Heart right ventricle (tissue), 16 donors: ENCODE measurements around the gene ALS2. TPM values are rescaled to one million over a fixed set of nuclear protein-coding genes. Genes with fewer than 3 reads are reported as not detected.

ENCODE experiments used
- ATAC-seq, 8 donors: fragments of 200-7000 bp; cut with Tn5 transposase; one replicate each; pipeline ENCODE4 v1.9.1; 2020; ENCODE audit warnings: mild to moderate bottlenecking in 8 of 8, moderate library complexity in 8 of 8, moderate number of reproducible peaks in 1 of 8
- DNase-seq, 2 donors: peaks; one replicate each; pipeline ENCODE4 v3.0.0-alpha.2; 2020
- H3K27ac ChIP-seq, 10 donors: fragments of 200-600 bp; sonication (generic) in 2 of 10; one replicate each; pipeline versions ENCODE4 v1.5.0 to v1.8.0; 2020 to 2022; ENCODE audit warnings: mild to moderate bottlenecking in 3 of 10
- H3K27me3 ChIP-seq, 7 donors: fragments of 200-600 bp; one replicate each; pipeline ENCODE4 v1.8.0; 2021 to 2022; ENCODE audit warnings: mild to moderate bottlenecking in 2 of 7
- H3K36me3 ChIP-seq, 9 donors: fragments of 200-600 bp; sonication (generic) in 1 of 9; one replicate each; pipeline versions ENCODE4 v1.5.0 to v1.8.0; 2020 to 2022; ENCODE audit warnings: mild to moderate bottlenecking in 2 of 9
- H3K4me1 ChIP-seq, 9 donors: fragments of 200-600 bp; sonication (generic) in 1 of 9; one replicate each; pipeline versions ENCODE4 v1.5.0 to v1.8.0; 2020 to 2022; ENCODE audit warnings: mild to moderate bottlenecking in 4 of 9
- H3K4me3 ChIP-seq, 10 donors: fragments of 200-600 bp; sonication (generic) in 2 of 10; one replicate each; pipeline versions ENCODE4 v1.5.0 to v1.8.0; 2020 to 2022; ENCODE audit warnings: mild to moderate bottlenecking in 7 of 10, moderate library complexity in 2 of 10
- H3K9me3 ChIP-seq, 11 donors: fragments of 200-600 bp in 10 of 11; sonication (generic) in 2 of 11; one replicate each; pipeline versions ENCODE4 v1.5.0 to v1.8.0; 2013 to 2022; ENCODE audit warnings: mild to moderate bottlenecking in 2 of 11, control low read depth in 1 of 11, moderate library complexity in 1 of 11
- WGBS, 2 donors: extraction: QIAGEN DNeasy Blood & Tissue Kit; methylation state at CpG; one replicate each; pipeline ENCODE4 v1.1.7; 2013; ENCODE audit warnings: inconsistent platforms in 1 of 2; 5-methylcytosine and 5-hydroxymethylcytosine counted together
- intact Hi-C, 10 donors: fragments of 100-400 bp; cut with DNase I; formaldehyde crosslinking; loops; one replicate each; pipeline versions ENCODE4 v1.11.1 to v1.14.2; 2022
- polyA plus RNA-seq, 2 donors: library from polyadenylated mRNA; stranded (reverse); fragments of 200-250 nt; gene quantifications; one replicate each; pipeline ENCODE4 v1.2.3, GENCODE V29; 2013
- total RNA-seq, 10 donors: library from RNA; stranded (reverse); fragmentation: NEBNext Ultra II Directional in 3 of 10; extraction: Animal tissue kit (Norgen Biotek cat#: 25700) in 3 of 10; gene quantifications; one replicate each; pipeline versions ENCODE4 v1.2.1 to v1.2.4, GENCODE V29; 2021 to 2023
- TF ChIP-seq, protein P1 (sequence below), 9 donors: fragments of 200-600 bp; sonication (generic) in 2 of 9; IDR thresholded peaks; one replicate each; pipeline versions ENCODE4 v1.5.0 to v1.8.0; 2021 to 2022; ENCODE audit warnings: antibody characterized with exemption in 9 of 9, mild to moderate bottlenecking in 5 of 9, moderate library complexity in 1 of 9
- donor health status: Arrhythmogenic right ventricular cardiomyopathy.
- donor health status: ischemic (EF 13 %, LVEDD 7.1; RV severe dilation, severe dysfunction).
- donor health status: healthy with polysubstance abuse.
- donor health status: DM: no; HTN: yes; CAD: no.
- donor health status: DM: no; HTN: no; CAD: no.
- donor health status: ischemic (EF 25% LVEDD 6.9; RV normal size, moderate dysfunction).
- donor health status: ischemic (EF 25% LVEDD 5.7; RV mildly dilated, moderate dysfunction).
- donor health status: healthy.
- donor health status: DM: yes; HTN: yes; CAD: no.
- donor health status: Ischemic cardiomyopathy.
- donor health status: ischemic (EF 35%, LVEDD 5.7; RV mildly dilated, moderate dysfunction).
- donor health status: nonischemic (EF 11% LVEDD 7.7; RV severe dilation, severe dysfunction).
- donor health status: DM: yes; HTN: yes; CAD: no.
- donor health status: PGD.
- donor health status: ischemic (EF 29% LVEDD 5.4; RV normal size, mild dysfunction).
- donor health status: nonischemic (EF 23%, LVEDD 6.1; RV moderate dilation, normal function).

Gene ALS2
- total and polyA plus RNA-seq, 12 donors: 7.8 to 49.3 (median 34.5) TPM

DNA sequence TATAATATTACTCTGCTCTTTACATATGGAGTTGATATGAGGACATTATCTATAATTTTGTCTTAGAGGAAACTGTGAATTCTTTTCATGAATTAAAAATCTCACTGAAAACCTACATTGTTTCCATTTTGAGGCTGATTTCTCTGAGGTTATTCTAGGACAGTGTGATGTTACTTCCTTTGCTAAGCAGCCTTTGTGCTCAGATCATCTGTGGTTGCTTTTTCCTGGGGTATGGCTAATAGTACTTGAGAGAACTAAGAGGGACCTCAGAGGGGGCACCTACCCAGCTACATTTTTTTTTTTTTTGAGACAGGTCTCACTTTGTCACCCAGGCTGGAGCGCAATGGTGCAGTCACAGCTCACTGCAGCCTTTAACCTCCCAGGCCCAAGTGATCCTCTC lies 73.6 kb downstream of the ALS2 start:
- ATAC-seq: no peak

DNA sequence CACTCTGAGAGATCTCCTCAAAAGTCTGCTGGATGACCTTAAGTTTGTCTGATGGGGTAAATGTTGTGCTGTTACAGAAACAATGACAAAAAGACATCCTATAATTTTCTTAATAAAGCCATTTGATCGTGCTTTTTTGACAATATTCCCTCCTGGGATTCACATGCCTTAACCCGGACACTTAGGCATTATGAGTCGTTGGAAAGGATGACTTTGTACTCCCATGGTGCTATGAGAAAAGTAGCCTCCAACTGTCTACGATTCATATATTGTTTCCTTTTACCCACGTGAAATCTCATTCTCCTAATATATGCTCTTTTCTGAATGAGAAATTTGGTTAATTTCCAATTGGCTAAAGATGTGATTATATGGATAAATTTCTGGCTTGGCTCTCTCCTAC lies 76.2 kb downstream of the ALS2 start:
- WGBS, 2 donors: 83 to 94% methylated on average over 5 of the region's 5 CpGs
- no peaks in the 10 kb centered on the region for H3K27me3 ChIP-seq
- intact Hi-C loops: no loop called here
- H3K4me3 ChIP-seq: no peak overlapping the region
- no peak overlapping the region for H3K27ac ChIP-seq
- H3K4me1 ChIP-seq: peaks cover 0 to 3% (median under 1%) of the 10 kb centered on the region in 9 donors
- peaks cover 0 to 99% (median 61%) of the 10 kb centered on the region in 9 donors for H3K36me3 ChIP-seq
- ATAC-seq: no peak
- H3K9me3 ChIP-seq: no peaks in the 10 kb centered on the region
- TF ChIP-seq, protein P1, sequence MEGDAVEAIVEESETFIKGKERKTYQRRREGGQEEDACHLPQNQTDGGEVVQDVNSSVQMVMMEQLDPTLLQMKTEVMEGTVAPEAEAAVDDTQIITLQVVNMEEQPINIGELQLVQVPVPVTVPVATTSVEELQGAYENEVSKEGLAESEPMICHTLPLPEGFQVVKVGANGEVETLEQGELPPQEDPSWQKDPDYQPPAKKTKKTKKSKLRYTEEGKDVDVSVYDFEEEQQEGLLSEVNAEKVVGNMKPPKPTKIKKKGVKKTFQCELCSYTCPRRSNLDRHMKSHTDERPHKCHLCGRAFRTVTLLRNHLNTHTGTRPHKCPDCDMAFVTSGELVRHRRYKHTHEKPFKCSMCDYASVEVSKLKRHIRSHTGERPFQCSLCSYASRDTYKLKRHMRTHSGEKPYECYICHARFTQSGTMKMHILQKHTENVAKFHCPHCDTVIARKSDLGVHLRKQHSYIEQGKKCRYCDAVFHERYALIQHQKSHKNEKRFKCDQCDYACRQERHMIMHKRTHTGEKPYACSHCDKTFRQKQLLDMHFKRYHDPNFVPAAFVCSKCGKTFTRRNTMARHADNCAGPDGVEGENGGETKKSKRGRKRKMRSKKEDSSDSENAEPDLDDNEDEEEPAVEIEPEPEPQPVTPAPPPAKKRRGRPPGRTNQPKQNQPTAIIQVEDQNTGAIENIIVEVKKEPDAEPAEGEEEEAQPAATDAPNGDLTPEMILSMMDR (IDR thresholded peaks at IDR 0.05): no peak
- no peak for DNase-seq

More for the DNA sequence above, 73.6 kb downstream of the ALS2 start:
- H3K36me3 ChIP-seq: peaks cover 0 to 100% (median 62%) of the 10 kb centered on the region in 9 donors
- no peak for DNase-seq
- H3K4me1 ChIP-seq: no peaks in the 10 kb centered on the region
- intact Hi-C loops: no loop called here
- 87 to 96% methylated on average over 1 of the region's 1 CpG for WGBS, 2 donors
- H3K4me3 ChIP-seq: no peak overlapping the region
- TF ChIP-seq, protein P1 (IDR thresholded peaks at IDR 0.05): no peak
- no peaks in the 10 kb centered on the region for H3K27me3 ChIP-seq
- H3K9me3 ChIP-seq: no peaks in the 10 kb centered on the region
- no peak overlapping the region for H3K27ac ChIP-seq

DNA sequence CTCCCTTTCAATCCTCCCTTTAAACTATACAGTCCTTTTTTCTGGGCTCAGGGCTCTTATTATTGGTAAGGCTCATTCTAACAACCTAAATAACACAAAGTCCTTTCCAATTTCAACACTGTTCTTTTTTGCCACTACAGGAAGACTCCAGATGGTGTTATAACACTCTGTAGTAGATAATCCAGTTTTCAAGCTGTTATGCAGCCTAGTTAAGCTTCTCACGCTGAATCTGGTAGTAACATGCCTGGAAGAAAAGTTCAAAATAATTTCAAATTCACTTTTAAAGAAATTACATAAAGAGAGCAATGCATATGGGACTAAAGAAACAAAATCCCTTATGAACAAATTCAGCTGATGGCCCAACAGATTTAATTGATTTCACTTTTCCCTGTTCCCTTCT lies 79.1 kb downstream of the ALS2 start:
- DNase-seq (no peak), ATAC-seq (no peak)
- intact Hi-C loops: no loop called here
- Histone ChIP-seq H3K4me1 (peaks cover 0 to 27% (median 20%) of the 10 kb centered on the region in 9 donors), H3K27me3 (no peaks in the 10 kb centered on the region), H3K4me3 (no peak overlapping the region), H3K9me3 (no peaks in the 10 kb centered on the region), H3K27ac (no peak overlapping the region), H3K36me3 (peaks cover 0 to 70% (median 45%) of the 10 kb centered on the region in 9 donors)
- TF ChIP-seq, protein P1 (IDR thresholded peaks at IDR 0.05): no peak
- 92 to 93% methylated on average over 1 of the region's 1 CpG for WGBS, 2 donors

DNA sequence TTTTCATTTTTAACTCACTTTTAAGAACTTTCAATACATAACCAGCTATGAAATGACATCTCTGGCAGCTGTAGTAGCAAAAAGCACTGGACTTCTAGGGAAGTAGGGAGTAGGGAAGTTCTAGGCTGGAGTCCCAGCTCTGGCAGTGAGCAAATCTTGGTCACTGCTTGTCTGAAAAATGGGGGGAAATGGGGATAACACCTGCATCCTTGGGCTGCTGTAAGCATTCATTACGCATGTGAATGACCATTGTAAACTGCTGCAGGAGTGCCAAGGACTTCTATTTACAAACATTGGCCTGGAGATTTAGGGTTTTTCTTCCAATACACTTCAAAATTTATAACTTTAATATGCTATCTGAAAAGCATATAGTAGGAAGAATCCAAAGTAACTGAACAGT lies 81.3 kb downstream of the ALS2 start:
- H3K36me3 ChIP-seq: peaks cover 0 to 48% (median 25%) of the 10 kb centered on the region in 9 donors
- no peak overlapping the region for H3K4me3 ChIP-seq
- no peak for ATAC-seq
- H3K27ac ChIP-seq: peak overlapping the region in 4 of 10 donors; percentile 41 to 63 (median 52)
- H3K4me1 ChIP-seq: peaks cover 2 to 39% (median 25%) of the 10 kb centered on the region in 9 donors
- H3K27me3 ChIP-seq: no peaks in the 10 kb centered on the region
- no peaks in the 10 kb centered on the region for H3K9me3 ChIP-seq
- WGBS, 2 donors: 62 to 72% methylated on average over 1 of the region's 1 CpG
- DNase-seq: no peak
- TF ChIP-seq, protein P1 (IDR thresholded peaks at IDR 0.05): no peak
- intact Hi-C loops: no loop called here
